Endothelial cell of umbilical vein (primary cell): ENCODE results near the gene DRC7. TPM values are rescaled to one million over a fixed set of nuclear protein-coding genes. Genes with fewer than 3 reads are reported as not detected.

Source experiments
- BruUV-seq: library from RNA; stranded (reverse); fragments of 400-500 nt; replicated peaks from 2 replicates; lab custom pipeline; 2021; lab: Mats Ljungman, UMichigan
- CTCF ChIA-PET: fragments of 300-600, 350-600 bp; sonication (Branson Sonifier 250); formaldehyde crosslinking; loops from one replicate; lab custom pipeline; 2021; ENCODE audit warnings: antibody characterized with exemption, inconsistent platforms; lab: Charles Lee
- POLR2A ChIA-PET: fragments of 300-600, 350-600 bp; sonication (Branson Sonifier 250); formaldehyde crosslinking; loops from one replicate; lab custom pipeline; 2021; ENCODE audit warnings: antibody characterized with exemption, inconsistent platforms; lab: Charles Lee
- DNase-seq: peaks from one replicate; pipeline ENCODE4 v3.0.0-alpha.2; 2011; ENCODE audit warnings: low read depth, low spot score
- FAIRE-seq: peaks from 2 replicates; lab custom pipeline; 2011; peaks lifted over from hg19 to GRCh38; lab: Jason Lieb, UNC
- H2AFZ ChIP-seq: 2 replicates; pipeline ENCODE4 v1.6.0; 2012; ENCODE audit warnings: low read depth, low read length, control low read depth, inconsistent platforms
- H3K27ac ChIP-seq: 2 replicates; pipeline ENCODE4 v1.5.1; 2011; ENCODE audit warnings: low read depth, mild to moderate bottlenecking, control low read depth, low read length, moderate library complexity; ENCODE audit not compliant: insufficient read depth
- H3K27me3 ChIP-seq, 2 experiments: 2 replicates each; pipeline versions ENCODE4 v1.6.0 to v1.6.1; 2011; ENCODE audit warnings: low read length in 2 of 2, mixed read lengths in 1 of 2; ENCODE audit not compliant: control insufficient read depth in 2 of 2, insufficient read depth in 2 of 2
- H3K36me3 ChIP-seq, 2 experiments: 2 replicates in 1 of 2; 3 replicates in 1 of 2; pipeline ENCODE4 v1.5.1; 2011; ENCODE audit warnings: low read length in 2 of 2, mild to moderate bottlenecking in 1 of 2, moderate library complexity in 1 of 2; ENCODE audit not compliant: control insufficient read depth in 2 of 2, insufficient read depth in 2 of 2; ENCODE audit errors: extremely low read depth in 1 of 2
- H3K4me1 ChIP-seq: 3 replicates; pipeline ENCODE4 v1.5.1; 2011; ENCODE audit warnings: mild to moderate bottlenecking, low read length; ENCODE audit not compliant: control insufficient read depth, insufficient read depth; ENCODE audit errors: extremely low read depth
- H3K4me2 ChIP-seq: 2 replicates; pipeline ENCODE4 v1.6.1; 2011; ENCODE audit warnings: low read length, control low read depth, mixed read lengths; ENCODE audit not compliant: insufficient read depth
- H3K4me3 ChIP-seq, 3 experiments: fragments of 200-600 bp in 1 of 3; sonication (generic), shearing (Covaris generic) in 1 of 3; replicated peaks in 1 of 3; 2 replicates each; pipeline ENCODE4 v1.5.1; 2011 to 2016; ENCODE audit warnings: control low read depth in 3 of 3, low read length in 3 of 3, mild to moderate bottlenecking in 2 of 3, inconsistent platforms in 1 of 3, low read depth in 1 of 3, moderate library complexity in 1 of 3; ENCODE audit not compliant: insufficient read depth in 1 of 3
- H3K79me2 ChIP-seq: 2 replicates; pipeline ENCODE4 v1.6.0; 2012; ENCODE audit warnings: low read length, inconsistent platforms; ENCODE audit not compliant: control insufficient read depth, insufficient read depth
- H3K9ac ChIP-seq: replicated peaks from 2 replicates; pipeline ENCODE3; 2011; ENCODE audit warnings: low read length, control low read depth; ENCODE audit not compliant: insufficient read depth; ENCODE audit errors: extremely low read depth
- H3K9me1 ChIP-seq: replicated peaks from 3 replicates; pipeline ENCODE4 v1.6.0; 2011; ENCODE audit warnings: mild to moderate bottlenecking, low read length; ENCODE audit not compliant: control insufficient read depth, insufficient read depth; ENCODE audit errors: extremely low read depth
- H3K9me3 ChIP-seq: replicated peaks from 2 replicates; pipeline ENCODE4 v1.5.1; 2012; ENCODE audit warnings: low read length, inconsistent platforms; ENCODE audit not compliant: control insufficient read depth, insufficient read depth
- H4K20me1 ChIP-seq: replicated peaks from 2 replicates; pipeline ENCODE3; 2011; ENCODE audit warnings: mild to moderate bottlenecking, low read length; ENCODE audit not compliant: control insufficient read depth, insufficient read depth; ENCODE audit errors: extremely low read depth
- EZH2 ChIP-seq: IDR thresholded peaks from 2 replicates; pipeline ENCODE4 v1.6.1; 2012; ENCODE audit warnings: borderline replicate concordance, low read depth, mild to moderate bottlenecking, moderate library complexity, low read length, inconsistent platforms; ENCODE audit not compliant: severe bottlenecking
- GATA2 ChIP-seq: IDR thresholded peaks from 2 replicates; pipeline ENCODE4 v1.7.0; 2011; ENCODE audit warnings: low read depth, mild to moderate bottlenecking, moderate library complexity, mixed read lengths, low read length; ENCODE audit not compliant: insufficient read length, insufficient read depth
- JUN ChIP-seq: IDR thresholded peaks from 2 replicates; pipeline ENCODE4 v1.6.1; 2011; ENCODE audit warnings: borderline replicate concordance, low read depth; ENCODE audit not compliant: insufficient read length, insufficient read depth
- MYC ChIP-seq: IDR thresholded peaks from one replicate; pipeline ENCODE4 v1.6.1; 2011; ENCODE audit warnings: mild to moderate bottlenecking, low read depth, low read length
- POLR2A ChIP-seq: IDR thresholded peaks from 2 replicates; pipeline ENCODE4 v1.6.1; 2012; ENCODE audit warnings: low read depth, mild to moderate bottlenecking, control low read depth, low read length
- POLR2AphosphoS5 ChIP-seq: IDR thresholded peaks from 2 replicates; pipeline ENCODE4 v1.6.1; 2012; ENCODE audit warnings: low read depth, mild to moderate bottlenecking, control low read depth, low read length, moderate library complexity; ENCODE audit not compliant: insufficient read depth
- dilution Hi-C: fragments of 300-500 bp; cut with MboI; formaldehyde crosslinking; loops from one replicate; pipeline ENCODE4 v1.15.0; 2019; ENCODE audit warnings: low sequenced_read_pairs; ENCODE audit not compliant: extremely low pct_ligation_motif_present
- intact Hi-C: fragments of 100-400 bp; cut with micrococcal nuclease; formaldehyde crosslinking; loops from one replicate; pipeline ENCODE4 v1.10.0; 2022
- polyA plus RNA-seq, 4 experiments: library from polyadenylated mRNA; depleted of rRNA in 3 of 4; stranded (reverse) in 3 of 4; unstranded in 1 of 4; fragments of >200 nt; gene quantifications; 2 replicates each; pipeline versions ENCODE4 v1.2.1 to v1.2.3, GENCODE V29; 2011 to 2012; ENCODE audit warnings: missing spikeins in 1 of 4
- total RNA-seq: library from RNA; stranded (reverse); gene quantifications from 2 replicates; pipeline ENCODE4 v1.2.3, GENCODE V29; 2021
- TF ChIP-seq, protein P1 (sequence below), 2 donors: IDR thresholded peaks; 1 replicate in 1 of 2; 2 replicates in 1 of 2; pipeline ENCODE4 v1.5.1; 2011; ENCODE audit warnings: low read length in 2 of 2, mild to moderate bottlenecking in 2 of 2, moderate library complexity in 2 of 2, control low read depth in 1 of 2, inconsistent platforms in 1 of 2, low read depth in 1 of 2; ENCODE audit not compliant: insufficient read depth in 1 of 2; ENCODE audit errors: extremely low read depth in 1 of 2
- TF ChIP-seq, protein P2 (sequence below): IDR thresholded peaks from 2 replicates; pipeline ENCODE4 v1.6.1; 2011; ENCODE audit not compliant: insufficient read depth, insufficient read length

DRC7 gene
- total and polyA plus RNA-seq, 2 donors (not counting 3 experiments of a cell fraction or from before 2014, with no cell fraction given), result 0.13 to 0.77 TPM

DNA sequence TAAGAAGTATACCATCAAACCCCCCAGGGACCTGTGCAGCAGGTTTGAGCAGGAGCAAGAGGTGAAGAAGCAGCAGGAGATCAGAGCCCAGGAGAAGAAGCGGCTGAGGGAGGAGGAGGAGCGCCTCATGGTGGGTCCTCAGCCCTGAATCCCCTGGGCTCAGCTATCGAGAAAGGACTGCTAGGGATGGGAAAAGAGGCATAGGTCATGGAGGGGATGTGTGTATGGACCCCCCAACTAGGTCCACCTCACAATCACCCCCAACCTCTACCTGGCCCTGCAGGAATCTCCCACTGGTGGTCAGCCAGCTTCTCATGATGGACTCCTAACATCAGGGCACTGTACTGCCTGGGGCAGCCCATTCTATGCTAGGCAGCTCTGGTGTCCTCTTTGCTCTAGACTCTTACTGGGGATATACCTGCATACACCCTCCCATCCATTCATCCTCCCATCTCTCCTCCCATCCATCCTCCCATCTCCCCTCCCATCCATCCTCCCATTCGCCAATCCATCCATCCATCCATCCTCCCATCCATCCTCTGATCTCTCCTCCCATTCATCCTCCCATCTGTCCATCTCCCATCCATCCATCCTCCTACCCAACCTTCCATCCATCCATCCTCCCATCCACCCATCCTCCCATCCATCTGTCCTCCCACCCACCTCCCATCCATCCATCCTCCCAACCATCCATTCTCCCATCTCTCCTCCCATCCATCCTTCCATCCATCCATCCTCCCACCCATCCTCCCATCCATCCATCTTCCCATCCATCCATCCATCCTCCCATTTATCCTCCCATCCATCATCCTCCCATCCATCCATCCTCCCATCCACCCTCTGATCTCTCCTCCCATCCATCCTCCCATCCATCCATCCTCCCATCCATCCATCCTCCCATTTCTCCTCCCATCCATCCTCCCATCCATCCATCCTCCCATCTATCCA lies 10.6 kb downstream of the DRC7 start:
- no peak for TF ChIP-seq POLR2A
- TF ChIP-seq, protein P1, sequence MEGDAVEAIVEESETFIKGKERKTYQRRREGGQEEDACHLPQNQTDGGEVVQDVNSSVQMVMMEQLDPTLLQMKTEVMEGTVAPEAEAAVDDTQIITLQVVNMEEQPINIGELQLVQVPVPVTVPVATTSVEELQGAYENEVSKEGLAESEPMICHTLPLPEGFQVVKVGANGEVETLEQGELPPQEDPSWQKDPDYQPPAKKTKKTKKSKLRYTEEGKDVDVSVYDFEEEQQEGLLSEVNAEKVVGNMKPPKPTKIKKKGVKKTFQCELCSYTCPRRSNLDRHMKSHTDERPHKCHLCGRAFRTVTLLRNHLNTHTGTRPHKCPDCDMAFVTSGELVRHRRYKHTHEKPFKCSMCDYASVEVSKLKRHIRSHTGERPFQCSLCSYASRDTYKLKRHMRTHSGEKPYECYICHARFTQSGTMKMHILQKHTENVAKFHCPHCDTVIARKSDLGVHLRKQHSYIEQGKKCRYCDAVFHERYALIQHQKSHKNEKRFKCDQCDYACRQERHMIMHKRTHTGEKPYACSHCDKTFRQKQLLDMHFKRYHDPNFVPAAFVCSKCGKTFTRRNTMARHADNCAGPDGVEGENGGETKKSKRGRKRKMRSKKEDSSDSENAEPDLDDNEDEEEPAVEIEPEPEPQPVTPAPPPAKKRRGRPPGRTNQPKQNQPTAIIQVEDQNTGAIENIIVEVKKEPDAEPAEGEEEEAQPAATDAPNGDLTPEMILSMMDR (IDR thresholded peaks at IDR 0.05; ENCODE audit: extremely low read depth in 1 of 2, insufficient read depth in 1 of 2, low read depth in 1 of 2, low read length in 2 of 2), result no peak
- TF ChIP-seq, protein P2, sequence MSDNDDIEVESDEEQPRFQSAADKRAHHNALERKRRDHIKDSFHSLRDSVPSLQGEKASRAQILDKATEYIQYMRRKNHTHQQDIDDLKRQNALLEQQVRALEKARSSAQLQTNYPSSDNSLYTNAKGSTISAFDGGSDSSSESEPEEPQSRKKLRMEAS, result no peak
- no peak for TF ChIP-seq GATA2
- no peak for TF ChIP-seq POLR2AphosphoS5
- TF ChIP-seq MYC, result no peak
- TF ChIP-seq EZH2, result no peak
- TF ChIP-seq JUN, result no peak
- H2AFZ ChIP-seq, result no peak overlapping the region
- ChIA-PET CTCF (interaction anchor here (1.5 kb wide), 1 partner anchor 18 kb away, joined by 5 read pairs; no protein-coding TSS in a partner anchor), POLR2A (no interaction called here)
- FAIRE-seq (no peak), DNase-seq (no peak)
- H3K27me3 ChIP-seq, result peaks cover 3 to 7% of the 10 kb centered on the region in 2 experiments
- no peak overlapping the region for H3K4me2 ChIP-seq
- no peaks in the 10 kb centered on the region for H3K36me3 ChIP-seq
- intact Hi-C loops (no loop called here), dilution Hi-C loops (no loop called here)
- H4K20me1 ChIP-seq, result no peaks in the 10 kb centered on the region
- H3K4me1 ChIP-seq, result no peaks in the 10 kb centered on the region
- H3K4me3 ChIP-seq, result no peak overlapping the region
- no peaks in the 10 kb centered on the region for H3K9me1 ChIP-seq
- H3K79me2 ChIP-seq, result no peaks in the 10 kb centered on the region
- no TSS peak for BruUV-seq
- H3K9ac ChIP-seq, result no peak overlapping the region
- H3K27ac ChIP-seq, result no peak overlapping the region
- H3K9me3 ChIP-seq, result no peaks in the 10 kb centered on the region
